ENCODE results near the gene RFX4.

DNA sequence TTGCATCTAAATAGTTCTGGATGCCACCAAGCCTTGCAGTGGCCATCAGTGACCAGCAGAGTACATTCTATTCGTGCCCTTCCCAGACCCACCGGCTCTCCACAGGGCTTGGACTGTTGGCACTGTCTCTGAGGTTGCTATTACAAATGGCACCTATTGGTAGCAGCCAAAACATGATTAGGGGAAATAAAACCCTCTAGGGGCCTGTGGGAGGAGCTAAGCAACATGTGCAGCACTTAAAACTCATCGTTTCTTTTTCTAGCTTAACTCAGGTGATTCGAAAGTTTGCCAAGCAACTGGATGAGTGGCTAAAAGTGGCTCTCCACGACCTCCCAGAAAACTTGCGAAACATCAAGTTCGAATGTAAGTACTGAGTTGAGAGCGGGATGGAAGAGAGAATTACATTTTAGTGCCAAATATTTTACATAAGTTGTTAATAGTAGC, 126.3 kb downstream of the RFX4 start:
- TF ChIP-seq, protein P1, sequence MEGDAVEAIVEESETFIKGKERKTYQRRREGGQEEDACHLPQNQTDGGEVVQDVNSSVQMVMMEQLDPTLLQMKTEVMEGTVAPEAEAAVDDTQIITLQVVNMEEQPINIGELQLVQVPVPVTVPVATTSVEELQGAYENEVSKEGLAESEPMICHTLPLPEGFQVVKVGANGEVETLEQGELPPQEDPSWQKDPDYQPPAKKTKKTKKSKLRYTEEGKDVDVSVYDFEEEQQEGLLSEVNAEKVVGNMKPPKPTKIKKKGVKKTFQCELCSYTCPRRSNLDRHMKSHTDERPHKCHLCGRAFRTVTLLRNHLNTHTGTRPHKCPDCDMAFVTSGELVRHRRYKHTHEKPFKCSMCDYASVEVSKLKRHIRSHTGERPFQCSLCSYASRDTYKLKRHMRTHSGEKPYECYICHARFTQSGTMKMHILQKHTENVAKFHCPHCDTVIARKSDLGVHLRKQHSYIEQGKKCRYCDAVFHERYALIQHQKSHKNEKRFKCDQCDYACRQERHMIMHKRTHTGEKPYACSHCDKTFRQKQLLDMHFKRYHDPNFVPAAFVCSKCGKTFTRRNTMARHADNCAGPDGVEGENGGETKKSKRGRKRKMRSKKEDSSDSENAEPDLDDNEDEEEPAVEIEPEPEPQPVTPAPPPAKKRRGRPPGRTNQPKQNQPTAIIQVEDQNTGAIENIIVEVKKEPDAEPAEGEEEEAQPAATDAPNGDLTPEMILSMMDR (conservative IDR thresholded peaks at IDR 0.05): no peak; the same call in 1 of the 2 replicates
- no peak for TF ChIP-seq ZFX (IDR thresholded peaks at IDR 0.05)

Measured in C4-2B (cell line).